NCI-H1694 (cell line): ENCODE data around the gene LHFPL3.
"Not testable (repeated sequence)": the region's sequence is repeated elsewhere in the genome, so short reads cannot be mapped to it uniquely, and the experiment has no call there.

Experiments used
- DNase-seq: peaks from one replicate; lab custom pipeline; 2025; lab: John Stamatoyannopoulos, UW

Gene LHFPL3

GRCh38 chr7:104898434-104898833 is 570.0 kb downstream of the LHFPL3 start:
- DNase-seq: no peak

- no peak for DNase-seq
Measured at GRCh38 chr7:104900525-104901239, 572.3 kb downstream of the LHFPL3 start.

- DNase-seq: no peak
Measured at GRCh38 chr7:104901240-104901619, 572.8 kb downstream of the LHFPL3 start.

DNA sequence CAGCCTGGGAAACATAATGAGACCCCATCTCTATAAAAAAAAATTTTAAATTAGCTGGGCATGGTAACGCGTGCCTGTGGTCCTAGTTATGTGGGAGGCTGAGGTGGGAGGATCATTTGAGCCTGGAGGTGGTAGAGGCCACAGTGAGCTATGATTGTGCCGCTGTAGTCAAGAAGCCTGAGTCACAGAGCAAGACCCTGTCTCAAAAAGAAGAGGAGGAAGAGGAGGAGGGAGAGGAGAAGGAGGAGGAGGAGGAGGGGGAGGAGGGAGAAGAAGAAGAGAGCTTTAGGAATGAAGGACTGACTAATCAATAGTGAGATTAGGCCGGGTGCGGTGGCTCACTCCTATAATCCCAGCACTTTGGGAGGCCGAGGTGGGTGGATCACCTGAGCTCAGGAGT is 573.8 kb downstream of the LHFPL3 start:
- DNase-seq: no peak

- DNase-seq: no peak
Measured at GRCh38 chr7:104903044-104903443, 574.6 kb downstream of the LHFPL3 start.

- DNase-seq: no peak
Measured at GRCh38 chr7:104903846-104904245, 575.4 kb downstream of the LHFPL3 start.

GRCh38 chr7:104906032-104906431 is 577.6 kb downstream of the LHFPL3 start:
- DNase-seq: no peak

DNA sequence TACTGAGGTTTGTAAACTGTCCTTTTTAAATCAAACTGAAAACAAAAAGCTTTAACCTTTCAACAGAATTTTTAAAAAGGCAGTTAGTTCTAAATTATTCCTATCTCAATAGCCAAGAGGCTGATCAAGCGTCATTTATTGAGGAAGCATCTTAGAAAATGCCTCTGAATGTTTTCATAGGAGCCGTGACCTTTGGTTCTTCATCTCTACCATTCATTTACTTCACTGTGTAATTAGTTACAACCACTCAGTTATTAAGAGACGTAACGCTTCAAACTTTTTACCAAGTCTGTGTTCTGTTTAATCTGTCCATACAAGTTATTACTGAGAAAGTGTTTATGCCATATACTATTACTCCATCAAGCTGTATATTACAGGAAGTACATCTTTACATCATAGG is 578.2 kb downstream of the LHFPL3 start:
- no peak for DNase-seq

DNA sequence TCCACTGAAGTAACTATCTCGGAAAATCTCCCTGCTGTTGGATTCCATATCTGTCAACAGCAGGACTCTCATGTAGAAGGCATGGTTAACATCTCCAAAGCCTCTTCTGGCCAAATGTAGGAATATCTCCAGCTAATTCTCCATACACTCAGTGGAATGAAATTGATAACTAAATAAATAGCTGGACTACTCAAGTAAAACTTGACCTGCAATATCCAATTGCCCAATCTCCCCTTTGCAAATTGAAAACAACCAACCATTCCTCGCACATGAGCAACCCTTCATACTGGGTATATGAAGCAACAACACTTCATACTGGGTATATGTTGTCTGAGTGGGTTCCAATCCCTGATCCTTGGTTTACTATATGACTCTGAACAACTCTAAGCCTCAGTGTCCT is 580.2 kb downstream of the LHFPL3 start:
- no peak for DNase-seq

- no peak for DNase-seq
Measured at GRCh38 chr7:104909096-104909495, 580.7 kb downstream of the LHFPL3 start.

DNA sequence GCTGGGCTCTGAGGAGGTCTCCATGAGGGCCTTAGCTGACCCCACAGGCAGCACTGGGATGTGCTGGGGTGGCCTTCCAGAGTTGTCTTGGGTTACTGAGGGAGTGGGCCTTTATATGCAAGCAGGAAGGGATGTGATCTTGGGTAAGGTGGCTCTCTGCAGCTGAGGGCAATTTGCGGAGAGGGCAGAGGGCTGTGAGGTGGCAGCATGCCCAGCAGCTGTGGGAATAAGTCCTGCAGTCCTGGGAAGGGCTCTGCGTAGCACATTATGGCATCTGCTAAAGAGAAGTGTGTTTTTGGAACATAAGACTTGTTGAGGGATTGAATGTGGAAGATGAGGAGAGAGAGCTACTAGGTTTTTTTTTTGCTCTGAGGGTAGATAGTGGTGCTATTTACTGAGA is 586.0 kb downstream of the LHFPL3 start:
- no peak for DNase-seq

GRCh38 chr7:104921596-104921995 is 593.2 kb downstream of the LHFPL3 start:
- DNase-seq: no peak

- DNase-seq: no peak
Measured at GRCh38 chr7:104922182-104923009, 594.0 kb downstream of the LHFPL3 start.

DNA sequence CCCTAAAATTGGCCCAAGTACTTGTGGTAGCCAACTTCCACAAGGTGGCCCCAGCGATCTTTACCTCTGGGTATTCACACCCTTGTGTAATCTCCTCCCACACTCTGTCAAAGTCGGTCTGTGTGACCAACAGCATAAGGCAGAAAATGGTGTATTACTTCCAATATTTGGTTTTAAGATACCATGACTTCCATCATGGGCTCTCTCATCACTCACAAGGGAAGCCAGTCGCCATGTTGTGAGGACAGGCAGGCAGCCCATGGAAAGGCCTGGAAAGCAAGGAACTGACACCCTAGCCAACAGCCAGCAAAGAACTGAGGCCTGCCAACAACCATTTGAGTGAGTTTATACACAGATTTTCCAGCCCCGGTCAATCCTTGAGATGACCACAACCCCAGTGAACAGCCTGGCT is 594.6 kb downstream of the LHFPL3 start:
- peak; percentile 57 for DNase-seq

GRCh38 chr7:104926189-104926588 is 597.8 kb downstream of the LHFPL3 start:
- not testable (repeated sequence) for DNase-seq

DNA sequence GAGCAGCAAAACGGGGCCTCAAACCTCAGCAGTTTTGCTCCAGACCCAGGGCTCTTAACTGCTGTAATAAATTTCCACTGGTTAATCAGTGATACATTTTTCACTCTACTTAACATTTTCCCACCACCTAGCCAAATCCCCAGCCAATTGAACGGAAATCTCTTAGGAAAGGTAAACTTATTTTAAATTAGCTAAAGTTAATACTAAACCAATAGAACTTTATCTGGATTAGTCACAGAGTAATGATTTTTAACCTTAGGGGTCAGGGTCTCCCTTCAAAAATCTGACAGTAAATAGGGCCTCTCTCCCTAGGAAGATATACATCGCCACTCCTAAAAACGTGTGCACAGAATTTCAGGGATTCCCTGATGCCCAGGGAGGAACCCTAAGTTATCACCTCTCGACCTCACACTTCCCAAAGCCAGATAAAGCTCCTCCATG is 598.2 kb downstream of the LHFPL3 start:
- no peak for DNase-seq

GRCh38 chr7:104927055-104927454 is 598.7 kb downstream of the LHFPL3 start:
- DNase-seq: no peak

DNA sequence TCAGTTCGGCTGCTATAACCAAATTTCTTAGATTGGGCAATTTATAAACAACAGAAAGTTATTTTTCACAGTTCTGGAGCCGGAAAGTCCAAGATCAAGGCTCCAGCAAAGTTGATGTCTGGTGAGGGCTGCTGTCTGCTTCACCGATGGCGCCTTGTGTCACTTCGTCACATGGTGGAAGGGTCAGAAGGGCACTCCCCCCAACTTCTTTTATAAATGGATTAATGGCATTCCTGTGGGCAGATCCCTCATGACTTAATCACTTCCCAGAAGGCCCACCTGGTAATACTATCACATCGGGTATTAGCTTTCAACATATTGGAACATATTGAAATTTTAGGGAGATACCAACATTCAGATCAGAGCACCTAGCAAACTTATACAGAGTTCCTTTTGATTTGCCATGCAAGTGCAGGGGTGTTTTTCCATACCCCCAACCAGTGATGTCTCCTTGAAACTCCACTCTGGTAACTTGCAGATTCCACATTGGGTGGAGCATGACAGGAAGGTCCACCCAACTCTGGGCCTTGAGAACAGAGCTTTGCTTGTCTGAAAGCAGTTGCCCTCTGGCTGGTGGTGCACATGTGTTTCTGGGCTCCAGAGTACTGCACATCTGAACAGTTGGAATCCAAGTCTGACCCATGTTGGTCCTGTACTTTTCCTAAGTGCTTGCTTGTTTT is 600.5 kb downstream of the LHFPL3 start:
- no peak for DNase-seq

- DNase-seq: no peak
Measured at GRCh38 chr7:104929921-104930320, 601.5 kb downstream of the LHFPL3 start.

DNA sequence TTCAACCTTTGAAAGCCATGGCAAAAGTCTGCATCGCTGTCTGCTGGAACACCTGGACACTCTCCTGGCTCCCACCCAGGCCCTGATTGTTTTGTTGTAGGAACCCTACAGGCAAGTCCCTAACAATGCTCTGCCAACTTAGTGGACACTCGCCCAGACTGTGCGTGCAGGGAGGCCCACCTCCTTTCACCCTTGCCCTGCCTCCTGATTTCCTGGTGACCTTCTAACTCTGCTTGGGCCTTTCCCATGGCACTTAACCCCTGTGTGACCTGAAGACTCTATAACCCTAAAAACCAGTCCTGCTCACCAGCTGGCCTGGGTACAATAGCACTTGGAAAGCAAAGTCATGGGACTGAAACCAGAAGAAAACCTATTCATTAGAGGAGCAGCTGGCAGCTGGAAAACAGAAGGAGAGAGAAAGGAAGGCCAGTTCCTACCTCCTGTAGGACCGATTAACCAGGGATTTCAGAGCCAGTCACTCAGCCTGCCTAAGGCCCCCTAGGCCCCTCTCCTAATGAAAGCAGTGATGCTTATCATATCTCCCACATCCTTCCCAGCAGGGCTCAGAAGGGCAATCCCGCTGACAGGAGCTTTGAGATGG is 602.9 kb downstream of the LHFPL3 start:
- DNase-seq: peak; percentile 8

- no peak for DNase-seq
Measured at GRCh38 chr7:104933022-104933421, 604.6 kb downstream of the LHFPL3 start.

DNA sequence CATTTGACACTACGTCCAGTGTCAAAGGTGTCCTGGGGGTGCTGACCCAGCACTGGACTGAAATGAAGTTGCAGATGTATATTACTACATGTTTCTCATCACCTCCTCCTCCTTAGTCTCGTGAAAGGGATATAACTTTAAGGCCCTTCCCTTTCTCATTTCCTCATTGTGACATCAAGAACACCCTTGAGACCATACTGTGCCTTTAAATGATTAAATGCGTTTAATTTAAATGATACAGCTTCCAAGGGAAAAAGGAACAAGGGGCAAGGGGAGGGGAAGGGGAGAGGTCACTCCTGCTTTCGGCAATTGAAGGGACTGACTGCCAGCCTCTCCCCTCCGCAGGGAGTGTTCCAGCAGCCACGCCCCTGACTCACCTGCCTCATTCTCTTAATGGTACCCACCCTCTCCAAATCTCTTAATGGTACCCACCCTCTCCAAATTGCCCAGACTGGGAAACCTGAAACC is 605.2 kb downstream of the LHFPL3 start:
- no peak for DNase-seq
